GF-D8 (cell line): ENCODE measurements around the gene NOS1.

Experiments
- DNase-seq: peaks from one replicate; lab custom pipeline; 2025; lab: John Stamatoyannopoulos, UW

NOS1 gene

GRCh38 chr12:117363953-117364486 is 2.6 kb upstream of the NOS1 start:
- no peak for DNase-seq

GRCh38 chr12:117363056-117363662 is 1.7 kb upstream of the NOS1 start:
- no peak for DNase-seq

GRCh38 chr12:117362391-117362790 is 965 bp upstream of the NOS1 start:
- DNase-seq, result no peak

- DNase-seq, result no peak
Observed at GRCh38 chr12:117361905-117362304, 479 bp upstream of the NOS1 start.

- no peak for DNase-seq
Observed at GRCh38 chr12:117360551-117361346, 677 bp downstream of the NOS1 start.

- DNase-seq, result no peak
Observed at GRCh38 chr12:117360222-117360550, 1.2 kb downstream of the NOS1 start.

- DNase-seq, result no peak
Observed at GRCh38 chr12:117359029-117359845, 2.2 kb downstream of the NOS1 start.

- no peak for DNase-seq
Observed at GRCh38 chr12:117356048-117356447, 5.4 kb downstream of the NOS1 start.

- DNase-seq, result no peak
Observed at GRCh38 chr12:117352883-117353282, 8.5 kb downstream of the NOS1 start.

- no peak for DNase-seq
Observed at GRCh38 chr12:117352206-117352605, 9.2 kb downstream of the NOS1 start.

GRCh38 chr12:117350140-117350539 is 11.3 kb downstream of the NOS1 start:
- DNase-seq, result no peak

- no peak for DNase-seq
Observed at GRCh38 chr12:117347588-117347987, 13.8 kb downstream of the NOS1 start.

- no peak for DNase-seq
Observed at GRCh38 chr12:117344716-117345115, 16.7 kb downstream of the NOS1 start.

GRCh38 chr12:117343849-117344248 is 17.6 kb downstream of the NOS1 start:
- DNase-seq, result no peak

GRCh38 chr12:117343296-117343695 is 18.1 kb downstream of the NOS1 start:
- no peak for DNase-seq

- peak; percentile 11 for DNase-seq
Observed at GRCh38 chr12:117342682-117343081, 18.7 kb downstream of the NOS1 start.

- DNase-seq, result no peak
Observed at GRCh38 chr12:117342247-117342646, 19.2 kb downstream of the NOS1 start.

- no peak for DNase-seq
Observed at GRCh38 chr12:117339104-117339503, 22.3 kb downstream of the NOS1 start.

- DNase-seq, result no peak
Observed at GRCh38 chr12:117334855-117335587, 26.4 kb downstream of the NOS1 start.

GRCh38 chr12:117334051-117334450 is 27.4 kb downstream of the NOS1 start:
- DNase-seq, result no peak

GRCh38 chr12:117333331-117333881 is 28.0 kb downstream of the NOS1 start:
- DNase-seq, result no peak

- DNase-seq, result no peak
Observed at GRCh38 chr12:117331691-117332090, 29.7 kb downstream of the NOS1 start.
